Fibroblast of villous mesenchyme (primary cell): Measurements from ENCODE around the gene KCNIP1. TPM values are rescaled to one million over a fixed set of nuclear protein-coding genes. Genes with fewer than 3 reads are reported as not detected.

ENCODE experiments used
- DNase-seq: peaks from one replicate; pipeline ENCODE4 v3.0.0-alpha.2; 2010; ENCODE audit warnings: low read depth
- H3K4me3 ChIP-seq: 2 replicates; pipeline ENCODE4 v1.5.1; 2011; ENCODE audit warnings: low read depth, mild to moderate bottlenecking, low read length
- CTCF ChIP-seq: IDR thresholded peaks from 2 replicates; pipeline ENCODE4 v1.5.1; 2012; ENCODE audit warnings: low read depth, mild to moderate bottlenecking, low read length; ENCODE audit not compliant: insufficient read depth
- total RNA-seq: library from RNA; depleted of rRNA; stranded (reverse); fragments of >200 nt; gene quantifications from 2 replicates; pipeline ENCODE4 v1.2.3, GENCODE V29; 2012

The KCNIP1 gene
- total RNA-seq, 1 donor = not detected

DNA sequence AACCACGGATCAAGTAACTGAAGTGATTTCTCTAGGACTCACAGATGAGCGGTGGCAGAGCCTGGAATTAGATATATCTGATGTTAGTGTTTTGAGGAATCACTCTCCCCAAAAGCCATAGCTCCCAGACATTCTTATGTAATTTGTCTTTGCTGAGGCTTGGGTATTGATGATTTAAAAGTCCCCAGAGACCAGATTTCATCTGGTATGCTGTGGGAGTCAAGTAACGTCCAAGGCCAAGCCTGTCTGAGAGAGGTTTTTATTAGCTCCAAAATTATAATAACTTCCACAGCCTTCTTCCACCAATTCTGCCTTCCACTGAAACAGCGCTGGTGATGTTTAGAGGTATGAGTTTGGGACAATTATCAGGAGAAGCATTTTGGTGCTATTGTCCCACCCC lies 21.3 kb upstream of the KCNIP1 start:
- TF ChIP-seq CTCF = no peak
- H3K4me3 ChIP-seq = no peak overlapping the region
- no peak for DNase-seq

GRCh38 chr5:170483701-170484458 lies 19.9 kb upstream of the KCNIP1 start:
- H3K4me3 ChIP-seq = no peak overlapping the region
- no peak for TF ChIP-seq CTCF
- DNase-seq = no peak

- no peak for TF ChIP-seq CTCF
- DNase-seq = no peak
- H3K4me3 ChIP-seq = no peak overlapping the region
Measured at GRCh38 chr5:170484459-170484831, 19.4 kb upstream of the KCNIP1 start.

- no peak for DNase-seq
- no peak for TF ChIP-seq CTCF
- H3K4me3 ChIP-seq = no peak overlapping the region
Measured at GRCh38 chr5:170484847-170485615, 18.8 kb upstream of the KCNIP1 start.

- no peak for TF ChIP-seq CTCF
- no peak overlapping the region for H3K4me3 ChIP-seq
- DNase-seq = no peak
Measured at GRCh38 chr5:170485616-170485911, 18.3 kb upstream of the KCNIP1 start.

DNA sequence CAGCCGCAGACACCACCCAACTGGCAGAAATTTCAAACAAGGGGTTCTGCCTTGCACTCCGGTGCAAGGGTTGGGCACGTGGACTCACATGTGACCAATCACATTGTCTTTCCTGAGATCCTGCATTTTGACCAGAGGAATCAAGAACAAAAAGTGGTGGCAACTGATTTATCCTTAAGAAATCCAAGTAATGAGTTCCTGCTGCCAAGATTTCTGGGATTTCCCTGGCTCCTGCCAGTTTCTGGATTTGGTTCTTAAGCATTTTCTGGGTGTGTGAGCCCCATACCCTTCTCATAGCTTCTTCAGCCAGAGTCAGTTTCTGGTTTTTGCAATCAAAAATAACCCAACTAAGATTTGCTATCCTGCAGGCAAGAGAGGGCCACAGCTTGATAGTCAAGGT lies 17.4 kb upstream of the KCNIP1 start:
- DNase-seq = no peak
- TF ChIP-seq CTCF = no peak
- no peak overlapping the region for H3K4me3 ChIP-seq

GRCh38 chr5:170488570-170488969 lies 15.2 kb upstream of the KCNIP1 start:
- TF ChIP-seq CTCF = no peak
- no peak for DNase-seq
- H3K4me3 ChIP-seq = no peak overlapping the region
